GM19099 (cell line): ENCODE data around the gene C1QTNF1.

Experiments
- POLR2A ChIP-seq: IDR thresholded peaks from 3 replicates; pipeline ENCODE4 v1.6.1; 2011; ENCODE audit warnings: low read depth; ENCODE audit not compliant: insufficient read length; ENCODE audit errors: extremely low read depth

The C1QTNF1 gene

DNA sequence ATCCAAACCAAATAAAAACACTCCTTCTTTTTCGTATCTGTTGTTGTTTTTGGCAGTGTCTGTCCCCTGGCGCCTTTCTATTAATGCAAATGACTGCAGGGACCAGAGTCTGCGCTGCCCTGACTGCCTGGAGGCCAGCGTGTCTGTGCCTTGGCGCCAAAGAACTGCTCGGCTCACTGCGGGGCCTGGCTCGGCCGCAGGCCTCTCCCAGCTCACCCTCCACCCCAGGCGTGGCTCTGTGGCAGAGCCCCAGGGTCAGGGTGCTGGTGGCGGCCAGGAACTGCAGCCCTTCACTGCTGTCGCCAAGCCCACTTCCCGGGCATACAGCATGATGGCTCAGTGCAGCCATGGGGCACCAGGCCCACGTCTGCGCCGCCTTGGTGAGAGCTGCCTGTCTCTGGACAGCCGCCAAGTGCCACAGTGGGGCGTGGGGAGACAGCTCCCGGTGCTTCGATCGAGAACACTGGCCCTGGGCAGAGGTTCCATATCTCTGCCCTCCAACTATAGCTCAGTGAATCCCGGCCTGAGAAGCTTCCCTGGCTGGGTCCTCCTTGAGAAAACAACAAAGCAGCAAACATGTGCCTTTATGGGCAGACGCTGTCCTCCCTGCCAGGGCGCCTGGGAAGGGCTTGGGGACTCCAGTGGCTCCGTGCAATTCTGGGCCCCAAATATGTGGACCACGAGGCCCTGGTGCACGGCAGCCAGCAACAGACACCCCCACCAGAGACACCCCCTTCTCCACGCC is 25.5 kb upstream of the C1QTNF1 start:
- no peak for TF ChIP-seq POLR2A

- no peak for TF ChIP-seq POLR2A
Measured at GRCh38 chr17:78999056-78999768, 24.8 kb upstream of the C1QTNF1 start.

GRCh38 chr17:78999947-79000395 is 24.0 kb upstream of the C1QTNF1 start:
- TF ChIP-seq POLR2A: no peak

GRCh38 chr17:79000396-79001189 is 23.4 kb upstream of the C1QTNF1 start:
- TF ChIP-seq POLR2A: no peak

- TF ChIP-seq POLR2A: no peak
Measured at GRCh38 chr17:79001190-79002020, 22.6 kb upstream of the C1QTNF1 start.

- TF ChIP-seq POLR2A: no peak
Measured at GRCh38 chr17:79002291-79002690, 21.7 kb upstream of the C1QTNF1 start.

- no peak for TF ChIP-seq POLR2A
Measured at GRCh38 chr17:79002796-79003593, 21.0 kb upstream of the C1QTNF1 start.

DNA sequence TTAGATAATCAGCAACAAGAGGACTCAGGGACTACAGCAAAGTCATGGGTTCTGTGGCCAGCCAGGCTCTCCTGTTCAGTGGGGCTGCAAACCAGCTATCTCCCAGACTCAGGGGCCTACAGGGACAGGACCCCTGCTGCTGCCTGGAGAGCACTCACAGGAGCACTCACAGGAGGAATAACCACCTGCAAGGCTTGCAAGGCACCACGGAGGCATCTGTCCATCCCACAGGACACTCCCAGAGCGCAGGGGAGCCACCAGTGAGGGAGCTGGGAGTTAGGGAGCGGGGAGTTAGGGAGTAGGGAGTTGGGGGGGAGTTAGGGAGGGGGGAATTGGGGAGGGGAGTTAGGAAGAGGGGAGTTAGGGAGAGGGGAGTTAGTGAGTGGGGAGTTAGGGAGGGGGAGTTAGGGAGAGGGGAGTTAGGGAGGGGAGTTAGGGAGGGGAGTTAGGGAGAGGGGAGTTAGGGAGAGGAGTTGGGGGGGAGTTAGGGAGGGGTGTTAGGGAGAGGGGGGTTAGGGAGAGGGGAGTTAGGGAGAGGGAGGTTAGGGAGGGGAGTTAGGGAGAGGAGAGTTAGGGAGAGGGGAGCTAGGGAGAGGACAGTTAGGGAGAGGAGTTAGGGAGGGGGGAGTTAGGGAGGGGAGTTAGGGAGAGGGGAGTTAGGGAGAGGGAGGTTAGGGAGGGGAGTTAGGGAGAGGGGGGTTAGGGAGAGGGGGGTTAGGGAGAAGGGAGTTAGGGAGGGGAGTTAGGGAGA is 20.1 kb upstream of the C1QTNF1 start:
- TF ChIP-seq POLR2A: no peak

GRCh38 chr17:79005063-79005861 is 18.7 kb upstream of the C1QTNF1 start:
- TF ChIP-seq POLR2A: no peak

DNA sequence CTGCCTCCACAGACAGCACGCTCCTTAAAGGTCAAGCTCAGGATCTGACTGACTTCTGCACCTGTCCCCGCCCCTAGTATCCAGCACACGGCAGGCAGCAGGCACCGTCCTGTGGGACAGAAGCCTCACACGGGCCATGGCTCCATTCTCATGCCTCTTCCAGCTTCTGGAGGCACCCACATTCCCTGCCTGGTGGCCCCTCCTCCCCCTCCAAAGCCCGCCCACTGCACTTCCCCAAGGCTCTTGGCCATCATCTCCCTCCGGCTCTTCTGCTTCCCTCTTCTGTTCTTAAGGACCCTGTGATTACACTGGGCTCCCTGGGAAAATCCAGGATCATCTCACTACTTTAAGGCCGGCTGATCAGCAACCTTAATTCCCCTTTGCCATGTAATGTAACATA is 17.9 kb upstream of the C1QTNF1 start:
- no peak for TF ChIP-seq POLR2A

GRCh38 chr17:79006794-79007503 is 17.0 kb upstream of the C1QTNF1 start:
- TF ChIP-seq POLR2A: no peak

- no peak for TF ChIP-seq POLR2A
Measured at GRCh38 chr17:79007504-79008381, 16.2 kb upstream of the C1QTNF1 start.
